Mucosa of stomach (tissue), 1 donor: Measurements from ENCODE around the gene CNTN4.
"Not testable (repeated sequence)": the region's sequence is repeated elsewhere in the genome, so short reads cannot be mapped to it uniquely, and the experiment has no call there.

Experiments
- H3K27me3 ChIP-seq: one replicate; pipeline ENCODE4 v1.7.0; 2013; ENCODE audit warnings: mild to moderate bottlenecking, low read length; ENCODE audit not compliant: control insufficient read depth, insufficient read depth
- H3K36me3 ChIP-seq: one replicate; pipeline ENCODE4 v1.7.0; 2013; ENCODE audit warnings: low read length; ENCODE audit not compliant: control insufficient read depth, insufficient read depth
- H3K4me1 ChIP-seq: one replicate; pipeline ENCODE4 v1.7.0; 2013; ENCODE audit warnings: mild to moderate bottlenecking, low read length; ENCODE audit not compliant: control insufficient read depth, insufficient read depth
- H3K4me3 ChIP-seq: one replicate; pipeline ENCODE4 v1.7.0; 2013; ENCODE audit warnings: low read length
- H3K9ac ChIP-seq: one replicate; pipeline ENCODE4 v1.7.0; 2013; ENCODE audit warnings: mild to moderate bottlenecking, low read length, moderate library complexity
- H3K9me3 ChIP-seq: one replicate; pipeline ENCODE4 v1.7.0; 2013; ENCODE audit warnings: mild to moderate bottlenecking, low read length, moderate library complexity; ENCODE audit not compliant: control insufficient read depth
- donor health status: Pancreatic carcinoma.

Gene CNTN4

DNA sequence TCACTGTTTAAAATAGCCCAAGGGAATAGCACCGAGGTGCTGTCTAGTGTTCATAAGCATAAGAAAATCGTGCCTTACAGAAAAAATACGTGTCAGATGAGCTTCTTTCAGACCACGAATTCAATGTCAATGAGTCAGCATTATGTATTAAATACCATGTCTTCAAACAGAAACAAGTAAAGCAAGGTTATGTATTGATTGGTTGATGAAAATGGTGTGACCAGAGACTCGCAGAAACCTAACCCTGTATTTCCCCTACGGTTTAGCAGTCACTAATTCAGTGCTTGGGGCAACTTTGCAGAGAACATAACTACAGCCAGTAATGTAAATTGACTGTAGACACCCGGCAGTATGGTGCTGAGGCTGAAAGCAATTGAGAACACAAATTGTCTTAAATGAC is 703.8 kb downstream of the CNTN4 start:
- H3K9me3 ChIP-seq, result no peaks in the 10 kb centered on the region
- H3K4me1 ChIP-seq, result no peaks in the 10 kb centered on the region
- H3K4me3 ChIP-seq, result no peak overlapping the region
- H3K36me3 ChIP-seq, result no peaks in the 10 kb centered on the region
- H3K27me3 ChIP-seq, result no peaks in the 10 kb centered on the region
- no peak overlapping the region for H3K9ac ChIP-seq

DNA sequence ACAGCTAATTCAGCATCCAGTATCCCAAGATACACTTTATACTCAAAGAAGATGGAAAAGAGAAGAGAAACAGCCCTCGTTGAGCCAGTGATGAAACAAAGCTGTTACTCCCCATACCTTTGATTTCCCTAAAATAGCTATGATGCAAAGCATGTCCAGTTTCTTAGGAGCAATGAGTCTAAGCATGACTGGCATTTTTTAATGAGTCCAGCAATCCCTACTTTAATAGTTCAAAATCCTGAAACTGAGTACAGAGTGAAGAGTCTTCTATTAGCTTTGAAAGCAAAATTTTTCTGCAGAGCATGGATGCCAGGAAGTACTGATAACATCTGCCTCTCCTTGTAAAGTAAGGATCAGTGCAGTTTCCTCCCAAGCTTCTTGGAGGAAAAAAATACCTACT is 708.8 kb downstream of the CNTN4 start:
- Histone ChIP-seq H3K36me3 (no peaks in the 10 kb centered on the region), H3K9ac (no peak overlapping the region), H3K4me3 (no peak overlapping the region), H3K9me3 (no peaks in the 10 kb centered on the region), H3K4me1 (no peaks in the 10 kb centered on the region), H3K27me3 (no peaks in the 10 kb centered on the region)

DNA sequence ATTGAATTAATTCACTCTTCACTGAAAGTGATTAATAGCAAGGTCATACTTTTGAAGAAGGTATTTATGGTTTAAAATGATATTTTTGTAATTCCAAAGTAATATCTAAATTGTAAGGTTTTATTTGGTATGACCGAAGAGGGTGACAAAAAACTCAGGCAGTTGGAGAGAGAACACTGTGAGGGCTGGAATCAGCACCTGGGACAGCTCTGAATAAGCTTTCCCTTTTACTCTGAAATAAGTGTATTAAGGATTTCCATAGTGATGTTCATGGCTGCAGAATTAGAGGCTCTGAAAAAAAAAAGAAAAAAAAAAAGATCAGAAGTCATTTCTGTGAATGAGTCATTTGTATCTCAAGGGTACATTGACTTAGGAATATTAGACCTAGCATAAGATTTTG is 712.1 kb downstream of the CNTN4 start:
- Histone ChIP-seq H3K4me1 (no peaks in the 10 kb centered on the region), H3K4me3 (no peak overlapping the region), H3K36me3 (no peaks in the 10 kb centered on the region), H3K27me3 (no peaks in the 10 kb centered on the region), H3K9ac (no peak overlapping the region), H3K9me3 (no peaks in the 10 kb centered on the region)

DNA sequence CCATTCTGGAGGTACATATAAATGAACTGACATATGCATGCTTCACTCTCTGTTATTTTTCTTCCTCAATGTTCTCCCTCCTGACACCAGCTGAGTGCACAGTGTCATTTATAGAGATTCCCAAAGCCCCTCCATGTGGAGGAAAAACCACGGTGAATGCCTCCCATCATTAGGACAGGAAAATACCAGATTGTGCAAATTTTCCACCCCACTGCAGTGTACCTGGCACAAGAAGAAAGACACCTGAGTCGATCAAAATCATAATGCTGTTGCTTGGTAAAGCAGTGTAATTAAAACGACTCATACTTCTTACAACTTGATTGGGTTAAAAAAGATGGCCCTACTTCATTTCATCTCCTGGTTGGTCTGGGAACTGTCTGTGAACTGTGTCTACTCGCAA is 720.9 kb downstream of the CNTN4 start:
- H3K4me1 ChIP-seq, result no peaks in the 10 kb centered on the region

DNA sequence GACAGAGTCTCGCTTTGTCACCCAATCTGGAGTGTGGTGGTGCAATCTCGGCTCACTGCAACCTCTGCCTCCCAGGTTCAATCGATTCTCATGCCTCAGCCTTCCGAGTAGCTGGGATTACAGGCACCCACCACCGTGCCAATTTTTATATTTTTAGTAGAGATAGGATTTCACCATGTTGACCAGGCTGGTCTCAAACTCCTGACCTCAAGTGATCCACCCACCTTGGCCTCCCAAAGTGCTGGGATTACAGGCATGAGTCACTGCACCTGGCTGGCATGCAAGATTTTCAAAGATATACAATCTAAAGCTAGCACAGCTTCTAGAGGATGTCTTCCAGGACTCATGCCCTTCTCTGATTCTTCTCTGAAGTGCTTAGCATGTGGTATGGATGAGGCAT is 722.3 kb downstream of the CNTN4 start:
- not testable (repeated sequence) for H3K9ac ChIP-seq, H3K4me3 ChIP-seq, H3K36me3 ChIP-seq, H3K9me3 ChIP-seq, H3K4me1 ChIP-seq, H3K27me3 ChIP-seq

More for the DNA sequence above, 720.9 kb downstream of the CNTN4 start:
- H3K36me3 ChIP-seq, result no peaks in the 10 kb centered on the region
- H3K9me3 ChIP-seq, result no peaks in the 10 kb centered on the region
- H3K27me3 ChIP-seq, result no peaks in the 10 kb centered on the region
- no peak overlapping the region for H3K9ac ChIP-seq
- no peak overlapping the region for H3K4me3 ChIP-seq

DNA sequence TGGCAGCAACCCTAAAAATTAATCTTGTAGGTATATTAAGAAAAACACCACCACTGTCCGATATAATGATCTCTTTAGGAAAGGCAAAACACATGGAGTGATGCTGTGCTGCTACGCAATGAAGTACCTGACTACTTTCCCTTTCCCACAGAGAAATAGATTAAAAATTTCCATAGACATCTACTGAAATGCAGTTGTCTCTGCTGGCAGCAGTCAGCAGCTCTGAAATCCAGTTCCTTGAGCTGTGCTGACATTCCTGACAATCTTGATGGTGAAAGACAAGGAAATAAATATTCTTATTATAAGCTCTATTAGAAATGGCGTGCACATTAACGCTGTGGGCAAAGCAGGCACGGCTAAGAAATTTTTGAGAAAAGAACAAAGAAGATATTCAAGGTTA is 723.9 kb downstream of the CNTN4 start:
- no peaks in the 10 kb centered on the region for H3K36me3 ChIP-seq
- no peaks in the 10 kb centered on the region for H3K9me3 ChIP-seq
- H3K4me1 ChIP-seq, result no peaks in the 10 kb centered on the region
- H3K4me3 ChIP-seq, result no peak overlapping the region
- no peaks in the 10 kb centered on the region for H3K27me3 ChIP-seq
- H3K9ac ChIP-seq, result no peak overlapping the region

DNA sequence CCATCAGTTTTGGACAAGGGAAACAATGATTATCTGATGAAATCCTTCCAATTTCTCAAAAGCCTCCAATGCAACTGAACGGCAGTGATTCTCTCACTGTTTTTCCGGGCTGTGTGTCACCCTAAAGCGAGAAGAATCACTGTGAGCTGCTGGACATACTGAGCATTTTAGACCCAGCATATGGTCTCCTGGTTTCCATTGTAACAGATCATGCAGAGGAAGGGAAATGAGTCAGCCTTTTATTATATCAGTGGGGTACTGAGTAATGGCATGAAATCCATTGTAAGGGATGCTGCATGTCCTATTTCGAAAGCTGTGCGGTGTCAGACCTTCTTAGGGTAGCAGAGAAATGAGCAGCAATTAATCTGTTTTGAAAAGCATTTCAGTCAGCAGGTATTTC is 724.4 kb downstream of the CNTN4 start:
- no peaks in the 10 kb centered on the region for H3K4me1 ChIP-seq
- H3K9ac ChIP-seq, result no peak overlapping the region
- no peaks in the 10 kb centered on the region for H3K27me3 ChIP-seq
- H3K36me3 ChIP-seq, result no peaks in the 10 kb centered on the region
- no peak overlapping the region for H3K4me3 ChIP-seq
- no peaks in the 10 kb centered on the region for H3K9me3 ChIP-seq

DNA sequence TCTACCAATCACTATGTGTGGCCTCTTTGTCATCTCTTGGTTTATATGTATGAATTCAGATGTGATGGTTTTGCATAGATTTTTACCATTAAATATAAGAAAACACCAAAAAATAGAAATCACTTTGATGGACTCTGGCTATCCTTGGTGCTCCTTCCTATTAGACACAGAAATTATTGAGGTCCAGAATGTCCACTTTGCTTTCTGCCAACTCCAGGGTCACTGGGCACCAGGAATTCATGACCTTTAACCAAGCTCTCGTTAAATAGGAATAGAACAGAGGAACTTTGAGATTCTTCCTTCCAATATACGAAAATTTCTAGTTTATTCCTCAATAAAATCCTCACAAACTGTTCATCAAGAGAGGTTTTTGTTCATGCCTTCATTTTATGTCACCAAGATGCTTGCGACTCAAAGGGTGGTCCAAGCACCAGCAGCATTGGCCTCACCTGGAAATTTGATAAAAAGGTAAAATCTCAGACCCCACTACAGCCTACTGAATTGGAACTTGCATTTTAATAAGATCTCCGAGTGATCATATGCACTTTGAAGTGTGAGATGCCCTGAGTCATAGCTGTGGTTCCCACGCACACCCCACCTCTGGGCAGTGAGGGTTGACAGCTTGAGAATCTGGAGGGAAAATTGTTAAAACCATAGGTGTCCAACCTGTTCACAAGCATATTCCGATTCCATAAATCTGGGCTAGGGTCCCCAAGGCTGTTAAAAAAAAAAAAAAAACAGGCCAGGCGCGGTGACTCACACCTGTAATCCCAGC is 725.0 kb downstream of the CNTN4 start:
- Histone ChIP-seq H3K9ac (no peak overlapping the region), H3K9me3 (no peaks in the 10 kb centered on the region), H3K27me3 (no peaks in the 10 kb centered on the region), H3K36me3 (no peaks in the 10 kb centered on the region), H3K4me1 (no peaks in the 10 kb centered on the region), H3K4me3 (no peak overlapping the region)

DNA sequence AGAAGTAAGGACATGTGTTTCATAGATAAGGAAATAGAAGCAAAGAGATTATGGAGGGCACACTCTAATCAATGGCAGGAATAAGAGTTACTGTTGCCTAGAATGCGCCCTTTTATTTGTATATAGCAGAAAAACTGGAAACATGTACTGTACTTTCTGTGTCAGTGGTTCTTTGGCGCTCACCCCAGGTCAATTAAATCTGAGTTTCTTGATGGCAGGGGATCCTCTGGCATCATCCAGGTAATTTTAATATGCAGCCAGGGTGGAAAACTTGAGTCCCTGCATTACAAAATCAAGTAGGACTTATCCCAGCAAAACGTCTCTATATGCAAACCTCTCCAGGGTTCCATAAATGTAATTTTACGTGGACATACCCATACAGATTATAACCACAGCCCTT is 727.4 kb downstream of the CNTN4 start:
- H3K4me3 ChIP-seq, result no peak overlapping the region
- no peaks in the 10 kb centered on the region for H3K36me3 ChIP-seq
- no peaks in the 10 kb centered on the region for H3K9me3 ChIP-seq
- no peaks in the 10 kb centered on the region for H3K4me1 ChIP-seq
- no peaks in the 10 kb centered on the region for H3K27me3 ChIP-seq
- no peak overlapping the region for H3K9ac ChIP-seq

DNA sequence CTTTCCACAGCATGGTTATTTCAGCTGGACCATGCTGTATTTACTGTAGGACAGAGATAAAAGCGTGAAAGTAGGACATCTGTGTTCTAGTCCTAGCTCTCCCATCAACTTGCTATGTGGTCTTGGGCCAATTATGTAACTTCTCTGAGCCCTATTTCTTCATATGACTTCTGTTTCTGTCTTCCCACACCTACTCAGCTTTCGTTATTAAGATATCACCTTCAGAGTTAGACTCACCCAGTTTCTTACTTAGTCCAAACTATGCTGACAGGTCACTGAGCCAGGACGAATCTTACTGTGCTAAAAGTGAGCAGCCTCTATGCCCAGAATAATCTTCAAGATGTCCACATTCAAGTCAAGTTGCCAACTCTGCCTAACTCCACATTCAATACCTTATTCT is 727.8 kb downstream of the CNTN4 start:
- Histone ChIP-seq H3K4me1 (no peaks in the 10 kb centered on the region), H3K9me3 (no peaks in the 10 kb centered on the region), H3K27me3 (no peaks in the 10 kb centered on the region), H3K9ac (no peak overlapping the region), H3K4me3 (no peak overlapping the region), H3K36me3 (no peaks in the 10 kb centered on the region)

DNA sequence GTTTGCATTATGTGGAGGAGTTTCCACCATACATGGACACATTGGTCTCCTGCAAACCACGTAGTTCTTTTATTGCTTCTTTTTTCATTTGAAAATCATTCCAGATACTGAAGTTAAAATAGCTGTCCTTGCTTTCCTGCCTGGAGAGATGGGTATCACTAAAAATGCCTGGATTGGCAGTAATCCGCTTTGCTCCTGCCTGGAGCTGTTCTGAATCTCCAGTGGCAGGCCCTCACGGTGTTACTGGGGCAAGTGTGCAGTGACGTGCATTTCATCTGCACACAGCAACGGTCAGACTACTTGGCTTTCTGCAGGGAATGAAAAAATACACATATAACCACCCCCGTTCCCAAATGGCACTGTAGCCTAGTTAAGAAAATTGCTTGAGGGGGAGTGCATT is 738.6 kb downstream of the CNTN4 start:
- H3K36me3 ChIP-seq, result no peaks in the 10 kb centered on the region
- no peak overlapping the region for H3K9ac ChIP-seq
- H3K27me3 ChIP-seq, result no peaks in the 10 kb centered on the region
- no peak overlapping the region for H3K4me3 ChIP-seq
- H3K9me3 ChIP-seq, result no peaks in the 10 kb centered on the region
- H3K4me1 ChIP-seq, result no peaks in the 10 kb centered on the region

DNA sequence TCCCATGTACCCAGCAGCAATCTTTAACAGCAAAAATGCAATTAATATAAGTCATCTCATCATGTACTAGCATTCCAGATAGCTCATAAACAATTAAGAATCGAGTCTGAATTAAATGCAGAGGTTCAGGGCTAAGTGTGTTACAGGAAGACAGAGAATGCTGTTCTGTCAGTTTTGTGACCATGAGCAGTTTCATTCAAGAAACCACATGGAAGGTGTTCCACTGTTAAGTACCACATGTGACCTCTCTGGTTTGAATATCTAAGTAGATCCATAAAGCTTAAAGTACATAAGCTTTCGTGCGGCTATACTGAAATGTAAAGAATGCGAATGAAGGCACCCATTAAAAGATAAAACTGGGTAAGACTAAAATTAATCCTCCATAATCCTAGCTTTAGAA is 739.2 kb downstream of the CNTN4 start:
- no peak overlapping the region for H3K9ac ChIP-seq
- H3K9me3 ChIP-seq, result no peaks in the 10 kb centered on the region
- H3K27me3 ChIP-seq, result no peaks in the 10 kb centered on the region
- H3K4me1 ChIP-seq, result no peaks in the 10 kb centered on the region
- H3K36me3 ChIP-seq, result no peaks in the 10 kb centered on the region
- H3K4me3 ChIP-seq, result no peak overlapping the region
